ENCODE data around the gene TBX15.

- TF ChIP-seq CTCF (IDR thresholded peaks at IDR 0.05) (no peak), POLR2A (IDR thresholded peaks at IDR 0.05) (no peak), EP300 (IDR thresholded peaks at IDR 0.05; ENCODE audit: low read depth) (no peak), POLR2AphosphoS5 (IDR thresholded peaks at IDR 0.05) (no peak)
These were observed 47.2 kb downstream of the TBX15 start for GRCh38 chr1:118940957-118941356.
